Astrocyte (in vitro differentiated cells and primary cell): ENCODE data around the gene EFCC1.

Source experiments
- CTCF ChIP-seq: IDR thresholded peaks from 2 replicates; pipeline ENCODE4 v1.5.1; 2011; ENCODE audit warnings: low read depth, mild to moderate bottlenecking, inconsistent platforms, low read length, moderate library complexity; ENCODE audit not compliant: insufficient read depth
- EZH2 ChIP-seq: IDR thresholded peaks from 2 replicates; pipeline ENCODE4 v1.6.1; 2012; ENCODE audit warnings: mild to moderate bottlenecking, low read length, inconsistent platforms; ENCODE audit not compliant: insufficient read depth

- no peak for TF ChIP-seq CTCF
- no peak for TF ChIP-seq EZH2
These were observed 44.7 kb upstream of the EFCC1 start for GRCh38 chr3:128956440-128956839.
